ENCODE data around the gene RBPJ. TPM values are rescaled to one million over a fixed set of nuclear protein-coding genes. Genes with fewer than 3 reads are reported as not detected.
A peak's percentile ranks its signal among the peaks of the same experiment; 100 is the strongest.

The RBPJ gene
- total RNA-seq, 1 donor from 2014 or later, result 51.4 TPM

DNA sequence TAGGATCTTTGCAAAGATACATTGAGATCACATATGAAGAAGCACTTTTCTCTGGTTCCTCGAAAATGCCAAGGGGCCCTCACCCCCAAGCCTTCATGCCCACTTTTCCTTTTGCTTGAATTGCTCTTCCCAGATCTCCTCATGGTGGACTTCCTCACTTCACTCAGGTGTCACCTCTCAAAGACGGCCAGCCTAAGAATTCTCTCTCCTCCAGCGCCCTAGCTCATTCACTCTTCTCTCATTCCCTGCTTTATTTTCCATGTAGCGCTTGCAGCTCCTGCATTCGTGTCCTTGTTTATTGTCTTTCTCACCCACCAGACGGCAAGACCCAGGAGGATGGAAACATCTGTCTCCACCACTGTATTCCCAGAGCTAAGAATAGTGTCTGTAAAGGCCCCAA lies 136.6 kb downstream of the RBPJ start:
- no peak overlapping the region for H3K4me3 Mint-ChIP-seq
- H3K9me3 Mint-ChIP-seq, result peaks cover 4% of the 10 kb centered on the region
- H3K36me3 Mint-ChIP-seq (ENCODE audit: low read depth), result no peaks in the 10 kb centered on the region
- ChIA-PET CTCF (interaction anchor here (6.5 kb wide), 1 partner anchor 551 kb away, joined by 63 read pairs; no protein-coding TSS in a partner anchor), POLR2A (interaction anchor here (1.2 kb wide), 1 partner anchor 542 kb away, joined by 3 read pairs; no protein-coding TSS in a partner anchor)
- no peak overlapping the region for H3K27ac Mint-ChIP-seq
- intact Hi-C loops (cut with micrococcal nuclease), result loop anchor here (5.0 kb wide), 1 partner anchor 125 kb away; the partner anchor contains the start of gene TBC1D19
- H3K27me3 Mint-ChIP-seq, result peaks cover 4% of the 10 kb centered on the region
- ATAC-seq (ENCODE audit: low read depth) (no peak), DNase-seq (no peak)
- TF ChIP-seq CTCF (IDR thresholded peaks at IDR 0.05), result no peak
- peaks cover 6% of the 10 kb centered on the region for H3K4me1 Mint-ChIP-seq

- ATAC-seq (ENCODE audit: low read depth) (no peak), DNase-seq (no peak)
- Mint-ChIP-seq H3K27me3 (peaks cover 4% of the 10 kb centered on the region), H3K4me1 (peaks cover 6% of the 10 kb centered on the region), H3K27ac (no peak overlapping the region), H3K4me3 (no peak overlapping the region), H3K9me3 (peaks cover 4% of the 10 kb centered on the region), H3K36me3 (ENCODE audit: low read depth) (no peaks in the 10 kb centered on the region)
- ChIA-PET CTCF (interaction anchor here (0.7 to 6.5 kb wide), 5 partner anchors 21 to 566 kb away, joined by 3 to 63 read pairs (median 4); no protein-coding TSS in a partner anchor), POLR2A (interaction anchor here (1.2 kb wide), 1 partner anchor 541 kb away, joined by 3 read pairs; no protein-coding TSS in a partner anchor)
- intact Hi-C loops (cut with micrococcal nuclease), result loop anchor here (5.0 kb wide), 1 partner anchor 124 kb away; the partner anchor contains the start of gene TBC1D19
- TF ChIP-seq CTCF (IDR thresholded peaks at IDR 0.05), result no peak
Measured at GRCh38 chr4:26458157-26458561, 137.3 kb downstream of the RBPJ start.

GRCh38 chr4:26459054-26459755 lies 138.4 kb downstream of the RBPJ start:
- ATAC-seq (ENCODE audit: low read depth) (peak; percentile 64), DNase-seq (no peak)
- no peak overlapping the region for H3K27ac Mint-ChIP-seq
- intact Hi-C loops (cut with micrococcal nuclease), result loop anchor here (1.0 to 5.0 kb wide), 4 partner anchors 123 to 551 kb away; partner anchors contain the start of gene TBC1D19
- peak overlapping the region; percentile 55 for H3K4me3 Mint-ChIP-seq
- peaks cover 6% of the 10 kb centered on the region for H3K4me1 Mint-ChIP-seq
- POLR2A ChIA-PET, result interaction anchor here (0.6 kb wide), 1 partner anchor 402 kb away, joined by 7 read pairs; no protein-coding TSS in a partner anchor
- CTCF ChIA-PET, result interaction anchor here (0.7 to 6.5 kb wide), 8 partner anchors 11 to 557 kb away, joined by 3 to 63 read pairs (median 4); no protein-coding TSS in a partner anchor
- no peaks in the 10 kb centered on the region for H3K36me3 Mint-ChIP-seq (ENCODE audit: low read depth)
- peaks cover 4% of the 10 kb centered on the region for H3K27me3 Mint-ChIP-seq
- TF ChIP-seq CTCF (IDR thresholded peaks at IDR 0.05), result no peak
- peaks cover 3% of the 10 kb centered on the region for H3K9me3 Mint-ChIP-seq

- H3K4me1 Mint-ChIP-seq, result peaks cover 6% of the 10 kb centered on the region
- ATAC-seq (ENCODE audit: low read depth) (no peak), DNase-seq (no peak)
- intact Hi-C loops (cut with micrococcal nuclease), result loop anchor here (1.0 to 5.0 kb wide), 4 partner anchors 122 to 550 kb away; partner anchors contain the start of gene TBC1D19
- H3K9me3 Mint-ChIP-seq, result no peaks in the 10 kb centered on the region
- H3K36me3 Mint-ChIP-seq (ENCODE audit: low read depth), result no peaks in the 10 kb centered on the region
- CTCF ChIA-PET, result interaction anchor here (1.0 to 6.5 kb wide), 4 partner anchors 130 to 556 kb away, joined by 4 to 63 read pairs (median 4); no protein-coding TSS in a partner anchor
- no peak for TF ChIP-seq CTCF (IDR thresholded peaks at IDR 0.05)
- peaks cover 5% of the 10 kb centered on the region for H3K27me3 Mint-ChIP-seq
- POLR2A ChIA-PET, result interaction anchor here (0.6 kb wide), 1 partner anchor 401 kb away, joined by 7 read pairs; no protein-coding TSS in a partner anchor
- no peak overlapping the region for H3K27ac Mint-ChIP-seq
- H3K4me3 Mint-ChIP-seq, result no peak overlapping the region
Measured at GRCh38 chr4:26459756-26460530, 139.1 kb downstream of the RBPJ start.
